GM18909 (cell line): ENCODE results near the gene CDRT4.

Experiments
- ATAC-seq: cut with Tn5 transposase; IDR thresholded peaks from one replicate; pipeline ENCODE4 v1.9.1; 2021; ENCODE audit warnings: mild to moderate bottlenecking; ENCODE audit not compliant: unreplicated experiment, poor library complexity

The CDRT4 gene

DNA sequence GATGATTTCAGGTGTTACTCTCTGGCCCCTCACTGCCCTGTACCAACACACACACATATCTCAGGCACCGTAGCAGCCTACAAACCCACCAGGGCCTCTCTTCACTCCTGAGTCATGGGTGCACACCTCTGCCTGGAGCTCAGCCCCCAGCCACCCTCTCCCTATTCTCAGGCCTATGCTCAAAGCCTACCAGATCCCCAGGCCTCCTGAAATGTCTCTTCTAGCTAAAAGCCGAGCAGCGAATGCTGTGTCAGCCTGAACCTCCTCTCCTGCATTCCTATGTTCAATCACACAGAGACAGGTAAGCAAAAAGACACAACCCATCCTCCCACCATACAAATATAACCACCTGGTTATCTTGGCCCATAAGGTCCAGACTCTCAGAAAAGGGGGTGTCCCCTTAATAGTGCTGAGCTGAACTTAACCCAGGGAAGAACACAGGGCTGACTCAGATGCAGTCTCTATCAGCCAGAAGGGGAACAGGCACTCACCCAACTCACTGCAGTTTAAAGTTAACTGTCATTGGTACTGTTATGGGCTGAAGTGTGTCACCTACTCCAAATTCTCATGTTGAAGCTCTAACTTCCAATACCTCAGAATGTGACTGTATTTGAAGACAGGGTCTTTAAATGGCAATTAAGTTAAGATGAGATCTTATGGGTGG, 64.0 kb downstream of the CDRT4 start:
- ATAC-seq: no peak

DNA sequence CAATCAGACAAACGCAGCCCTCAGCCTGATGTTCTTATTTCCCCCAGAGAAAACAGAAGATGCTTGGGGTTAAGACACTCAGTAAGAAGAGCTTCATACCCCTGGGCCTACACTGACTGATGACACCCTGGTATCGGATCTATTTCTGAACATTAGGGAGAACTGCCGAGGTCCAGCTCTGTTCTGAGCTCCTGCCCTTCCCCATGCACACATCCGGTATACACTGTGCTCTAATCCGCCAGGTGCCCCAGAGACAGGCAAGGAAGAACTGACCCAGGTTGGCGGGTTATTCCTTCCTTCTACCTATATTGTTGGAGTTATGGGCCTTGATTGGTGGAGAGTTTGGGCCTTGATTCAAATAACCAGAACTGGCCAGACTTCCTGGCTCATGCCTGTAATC, 68.0 kb downstream of the CDRT4 start:
- ATAC-seq: no peak

DNA sequence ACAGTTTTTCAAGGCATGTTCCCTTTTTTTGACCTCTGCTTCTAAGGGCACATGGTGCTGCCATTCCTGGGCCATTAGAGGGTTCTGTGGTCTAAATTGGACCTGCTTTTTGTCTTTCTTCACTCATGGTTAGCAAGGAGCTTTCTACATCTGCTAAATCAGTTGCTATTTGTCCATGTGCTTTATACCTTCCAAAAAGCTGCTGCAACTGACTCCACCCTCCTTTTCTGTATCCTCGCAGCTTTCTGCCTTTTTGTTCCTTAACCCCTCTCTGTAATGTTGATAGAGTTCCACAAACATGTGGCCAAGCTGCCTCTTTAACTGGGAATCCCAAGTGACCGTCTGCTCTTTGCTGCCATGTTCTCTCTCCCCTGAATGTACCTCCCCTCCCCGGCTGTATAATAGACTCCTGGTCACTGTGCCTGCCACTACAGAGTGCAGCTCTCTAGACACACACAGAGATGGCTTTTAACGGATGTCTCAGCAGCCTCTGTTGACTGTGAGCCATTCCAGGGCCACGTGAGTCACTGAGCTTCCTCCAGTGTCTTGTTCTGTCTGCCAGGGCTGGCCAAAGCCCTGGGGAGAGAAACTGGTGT, 68.6 kb downstream of the CDRT4 start:
- ATAC-seq: no peak

DNA sequence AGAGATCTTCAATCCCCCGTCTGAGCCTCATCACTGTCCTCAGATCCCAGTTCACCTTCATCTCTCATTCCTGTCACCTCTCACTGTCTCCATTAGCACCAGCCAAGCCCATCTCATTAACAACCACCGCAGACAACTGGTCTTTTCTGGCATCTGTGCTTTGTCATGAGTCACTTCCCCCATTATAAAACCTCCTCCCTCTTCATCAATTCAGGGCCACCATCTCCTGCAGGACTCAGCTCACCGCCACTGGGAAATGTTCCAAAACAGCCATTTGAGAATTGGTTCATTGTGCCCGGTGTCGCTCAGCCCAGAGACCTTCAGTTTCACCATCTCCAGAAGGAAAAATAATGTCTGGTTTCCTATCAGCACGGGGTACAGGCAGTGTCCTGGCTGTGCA, 69.1 kb downstream of the CDRT4 start:
- no peak for ATAC-seq

DNA sequence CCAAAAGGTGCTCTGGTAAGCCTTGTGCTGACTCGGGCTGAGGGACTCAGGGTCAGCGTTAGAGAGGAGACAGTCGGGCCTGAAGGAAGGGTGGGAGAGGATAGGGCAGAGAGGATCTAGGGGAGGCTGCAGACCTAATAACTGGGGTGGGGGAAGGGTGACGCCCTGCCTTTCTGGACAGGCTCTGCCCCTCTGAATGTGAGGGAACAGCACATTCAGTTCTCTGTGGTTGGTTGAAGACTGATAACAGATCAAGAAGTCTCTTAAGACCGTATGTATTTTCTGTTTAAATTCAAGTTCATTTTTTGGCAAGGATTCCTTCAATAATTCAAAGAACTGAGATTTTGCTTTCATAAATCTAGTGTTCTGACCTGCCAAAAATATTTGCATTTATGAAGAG, 69.8 kb downstream of the CDRT4 start:
- no peak for ATAC-seq

DNA sequence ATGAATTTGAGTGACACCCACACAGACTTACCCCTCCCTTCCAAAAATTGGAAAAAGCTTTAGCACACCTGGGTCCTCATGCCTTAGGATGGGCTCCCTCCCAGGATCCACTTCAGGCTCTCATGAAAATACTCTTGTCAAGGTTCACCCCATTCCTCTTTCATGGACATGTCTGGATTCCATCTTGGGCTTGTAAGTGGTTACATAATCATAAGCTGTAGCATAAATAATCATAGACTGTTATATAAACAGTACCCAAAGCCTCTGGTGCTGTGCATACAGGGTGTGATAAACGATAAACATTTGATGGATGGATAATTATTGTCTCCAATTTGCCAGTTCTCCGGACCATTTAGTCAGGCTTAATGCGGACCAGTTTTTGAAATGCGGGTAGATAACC, 72.3 kb downstream of the CDRT4 start:
- ATAC-seq: no peak

DNA sequence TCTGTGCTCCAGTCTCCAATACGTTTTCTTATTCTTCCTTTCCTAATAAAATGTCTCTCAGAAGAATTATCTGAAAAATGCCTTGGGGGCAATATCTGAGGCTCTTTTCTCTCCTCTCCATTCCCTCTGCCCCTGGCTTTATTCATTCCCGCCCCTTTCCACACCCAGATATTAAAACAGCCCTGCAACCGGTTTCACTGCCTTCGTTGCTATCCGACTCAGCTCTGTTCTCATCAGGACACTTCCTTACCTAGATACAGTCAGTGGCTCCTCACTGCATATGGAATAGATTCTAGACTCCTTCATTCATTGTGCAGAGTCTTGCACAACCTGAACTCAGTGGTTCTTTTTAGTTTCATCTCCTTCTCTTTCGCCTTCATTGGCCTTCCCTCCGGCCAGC, 74.0 kb downstream of the CDRT4 start:
- no peak for ATAC-seq

DNA sequence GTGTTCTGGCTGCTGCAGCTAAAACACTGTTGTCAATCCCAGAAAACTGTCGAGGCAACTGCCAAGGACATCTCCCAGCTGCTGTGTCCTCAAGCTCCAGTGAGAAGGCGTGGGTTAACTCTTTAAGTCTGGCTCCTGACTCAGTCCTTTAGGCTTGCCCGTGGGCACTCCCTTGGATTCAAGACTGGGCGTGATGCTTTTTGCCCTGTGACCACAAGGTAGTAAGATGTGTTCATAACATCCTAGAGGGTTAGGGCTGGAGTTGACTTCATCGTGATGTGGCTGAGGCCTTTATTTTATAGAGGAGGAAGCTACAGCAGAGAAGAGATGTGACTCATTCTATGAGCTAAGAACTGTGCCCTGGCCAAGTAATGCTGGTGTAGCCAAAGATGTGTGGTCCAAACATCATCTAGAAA, 75.1 kb downstream of the CDRT4 start:
- no peak for ATAC-seq

DNA sequence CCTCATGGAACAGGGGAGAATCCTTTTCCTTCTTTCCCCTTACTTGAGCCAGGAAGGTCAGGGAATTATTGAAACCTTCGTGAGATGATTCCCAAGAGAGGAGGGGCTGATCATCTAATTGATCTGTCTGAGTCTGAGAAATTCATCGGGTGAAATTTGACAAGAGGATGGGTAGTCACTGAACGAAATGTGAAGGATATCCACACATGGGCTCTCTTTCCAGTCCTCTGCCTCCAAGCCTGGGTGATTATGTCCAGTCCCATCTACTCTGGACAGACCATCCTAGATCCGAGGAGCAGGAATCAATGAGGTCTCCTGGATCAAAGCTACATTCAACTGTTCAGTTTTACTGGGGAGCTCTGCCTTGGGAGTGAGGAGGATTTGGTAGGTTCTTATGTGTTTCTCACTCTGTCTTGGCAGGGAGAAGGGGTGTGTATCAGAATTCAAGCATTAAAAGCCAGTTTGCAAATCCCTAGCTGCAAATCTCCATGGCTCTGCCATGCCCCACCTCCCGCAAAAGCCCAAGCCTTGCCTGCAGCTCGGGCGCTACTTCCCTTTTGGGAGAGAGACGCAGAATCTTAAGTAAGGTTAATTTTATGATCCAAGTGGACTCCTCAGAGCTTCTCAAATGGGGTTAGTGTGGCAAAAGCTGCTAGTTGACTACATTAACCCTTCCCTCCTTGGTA, 78.9 kb downstream of the CDRT4 start:
- no peak for ATAC-seq

DNA sequence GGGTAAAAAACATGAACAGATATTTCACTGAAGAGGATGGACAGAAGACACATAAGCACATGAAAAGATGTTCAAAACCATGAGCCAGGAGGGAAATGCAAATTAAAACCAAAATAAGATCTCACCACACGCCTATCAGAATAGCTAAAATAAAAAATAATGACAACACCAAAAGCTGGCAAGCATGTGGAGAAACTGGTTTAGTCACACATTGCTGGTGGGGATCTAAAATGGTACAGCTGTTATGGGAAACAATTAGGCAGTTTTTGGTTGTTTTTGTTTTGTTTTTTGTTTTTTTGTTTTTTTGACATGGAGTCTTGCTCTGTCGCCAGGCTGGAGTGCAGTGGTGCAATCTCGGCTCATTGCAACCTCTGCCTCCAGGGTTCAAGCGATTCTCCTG, 81.3 kb downstream of the CDRT4 start:
- no peak for ATAC-seq
